GM18507 (cell line): ENCODE results near the gene HLA-DRB1.
"Not testable (repeated sequence)": the region's sequence is repeated elsewhere in the genome, so short reads cannot be mapped to it uniquely, and the experiment has no call there.

Experiments used
- DNase-seq: peaks from one replicate; pipeline ENCODE4 v3.0.0; 2011; ENCODE audit warnings: low read depth; ENCODE audit not compliant: insufficient read length; ENCODE audit errors: extremely low spot score
- FAIRE-seq: peaks from 2 replicates; lab custom pipeline; 2011; peaks lifted over from hg19 to GRCh38; lab: Jason Lieb, UNC

Gene HLA-DRB1

DNA sequence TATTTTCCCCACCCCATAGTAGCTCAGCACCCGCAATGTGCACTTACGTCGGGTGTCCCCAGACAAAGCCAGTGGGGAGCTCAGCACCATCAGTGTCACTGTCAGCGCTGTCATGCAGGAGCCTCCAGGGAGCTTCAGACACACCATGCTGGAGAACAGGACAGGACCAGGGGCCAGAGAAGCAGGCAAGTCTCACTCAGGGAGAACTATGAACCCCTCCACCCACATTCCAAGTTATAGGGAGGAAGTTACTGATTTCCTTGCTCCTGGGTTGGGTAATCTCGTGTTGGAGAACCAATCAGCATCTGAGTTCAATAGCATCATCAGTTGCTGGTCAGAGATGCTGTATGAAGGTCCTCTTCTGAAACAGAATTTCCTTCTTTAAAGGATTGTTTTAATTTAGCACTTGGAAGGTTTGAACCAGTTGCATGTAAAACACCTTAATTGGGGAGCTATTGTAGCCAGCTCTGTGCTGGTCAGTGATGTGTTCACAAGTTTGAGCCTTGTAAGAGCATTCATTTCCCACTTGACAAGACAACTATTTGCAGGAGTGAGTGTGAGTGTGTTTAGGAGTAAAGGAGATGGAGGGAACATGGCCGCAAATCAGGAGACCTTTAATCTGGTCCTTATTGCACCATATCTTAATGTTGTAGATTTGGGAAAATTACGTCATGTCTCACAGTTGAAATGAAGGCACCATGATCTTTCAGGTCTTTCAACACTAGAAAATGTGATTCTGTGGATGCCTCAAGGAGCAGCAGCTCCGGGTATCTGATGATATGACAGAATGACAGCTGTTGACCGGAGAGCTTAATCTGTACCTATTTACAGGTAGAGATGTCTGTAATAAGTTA lies at the start of gene HLA-DRB1:
TSS of gene HLA-DRB1 (minus strand) at position 253 of the 854 bp plus-strand sequence. CDS start at position 147, 106 bp downstream.
- peak; percentile 100 for FAIRE-seq
- no peak for DNase-seq

DNA sequence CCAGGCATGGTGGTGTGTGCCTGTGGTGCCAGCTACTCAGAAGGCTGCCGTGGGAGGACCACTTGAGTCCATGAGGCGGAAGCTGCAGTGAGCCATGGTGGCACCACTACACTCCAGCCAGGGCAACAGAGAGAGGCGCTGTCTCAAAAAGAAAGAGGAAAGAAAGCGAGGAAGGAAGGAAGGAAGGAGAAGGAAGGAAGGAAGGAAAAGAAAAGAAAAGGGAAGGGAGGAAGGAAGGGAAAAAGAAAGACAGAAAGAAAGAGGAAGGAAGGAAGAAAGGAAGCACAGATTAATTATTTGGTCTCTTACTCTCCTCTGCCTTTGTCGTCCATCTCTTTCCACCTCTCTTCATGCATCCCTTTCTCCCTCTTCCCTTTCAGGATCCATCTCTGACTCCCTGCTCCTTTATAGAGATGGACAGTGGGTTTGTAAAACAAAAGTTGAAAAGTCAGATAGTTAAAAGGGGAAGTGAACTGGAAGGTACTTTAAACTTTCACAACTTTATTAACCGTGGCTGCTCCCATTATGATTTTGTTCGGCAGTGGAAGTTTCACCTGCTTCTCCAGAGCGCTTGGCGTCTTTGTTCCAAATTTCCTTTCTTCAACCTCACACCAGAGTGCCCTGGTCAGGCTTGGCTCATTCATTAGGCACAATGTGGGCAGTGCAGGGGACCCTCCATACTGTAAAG lies 49.0 kb upstream of the HLA-DRB1 start:
- no peak for DNase-seq
- peak; percentile 69 for FAIRE-seq

DNA sequence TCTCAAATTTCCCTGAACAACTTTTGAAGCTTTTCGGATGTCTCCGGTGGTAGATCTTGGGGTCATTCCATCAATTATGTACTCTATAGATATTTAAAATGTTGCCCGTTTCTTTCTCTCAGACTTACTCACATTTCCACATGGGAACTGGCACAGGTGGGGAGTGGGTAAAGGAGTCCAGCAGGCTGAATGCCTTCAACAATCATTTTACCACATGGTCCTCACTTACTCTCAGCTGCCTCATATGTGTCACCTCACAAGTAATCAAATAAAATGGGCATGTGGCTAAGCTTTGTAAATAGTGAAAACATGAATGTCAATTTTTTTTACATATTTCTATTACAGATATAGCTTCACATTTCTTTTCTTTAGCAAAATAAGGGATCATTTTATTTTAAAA lies 48.2 kb upstream of the HLA-DRB1 start:
- no peak for DNase-seq
- FAIRE-seq: no peak

DNA sequence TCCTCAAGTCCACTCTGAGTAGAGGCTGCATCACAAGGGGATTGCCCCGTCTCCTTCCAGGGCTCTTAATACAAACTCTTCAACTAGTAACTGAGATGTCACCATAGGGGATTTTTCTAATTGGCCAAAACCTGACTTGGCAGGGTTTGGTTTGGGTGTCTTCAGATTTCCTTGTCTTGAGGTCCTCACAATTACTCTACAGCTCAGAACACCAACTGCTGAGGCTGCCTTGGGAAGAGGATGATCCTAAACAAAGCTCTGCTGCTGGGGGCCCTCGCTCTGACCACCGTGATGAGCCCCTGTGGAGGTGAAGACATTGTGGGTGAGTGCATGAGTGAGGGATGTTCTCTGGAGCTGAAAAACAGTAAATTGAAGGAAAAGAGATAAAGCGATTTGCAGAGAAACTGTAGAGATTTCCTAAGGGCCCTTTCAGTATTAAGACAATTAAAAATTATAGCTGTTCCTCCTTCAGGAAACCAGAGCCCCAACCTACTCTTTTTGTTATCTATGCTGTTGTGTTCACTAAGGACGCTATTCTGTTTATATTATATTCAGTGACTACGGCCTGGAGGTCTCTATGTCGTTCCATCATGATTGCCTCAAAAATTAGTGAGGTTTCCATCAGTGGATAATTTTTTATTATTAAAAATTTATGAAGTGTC lies 47.7 kb upstream of the HLA-DRB1 start, which contains the start of gene HLA-DQA1:
TSS of gene HLA-DQA1 (plus strand) at position 188 of the 662 bp plus-strand sequence. CDS start at position 241, 53 bp downstream.
- DNase-seq (peak; percentile 26), FAIRE-seq (peak; percentile 96)

DNA sequence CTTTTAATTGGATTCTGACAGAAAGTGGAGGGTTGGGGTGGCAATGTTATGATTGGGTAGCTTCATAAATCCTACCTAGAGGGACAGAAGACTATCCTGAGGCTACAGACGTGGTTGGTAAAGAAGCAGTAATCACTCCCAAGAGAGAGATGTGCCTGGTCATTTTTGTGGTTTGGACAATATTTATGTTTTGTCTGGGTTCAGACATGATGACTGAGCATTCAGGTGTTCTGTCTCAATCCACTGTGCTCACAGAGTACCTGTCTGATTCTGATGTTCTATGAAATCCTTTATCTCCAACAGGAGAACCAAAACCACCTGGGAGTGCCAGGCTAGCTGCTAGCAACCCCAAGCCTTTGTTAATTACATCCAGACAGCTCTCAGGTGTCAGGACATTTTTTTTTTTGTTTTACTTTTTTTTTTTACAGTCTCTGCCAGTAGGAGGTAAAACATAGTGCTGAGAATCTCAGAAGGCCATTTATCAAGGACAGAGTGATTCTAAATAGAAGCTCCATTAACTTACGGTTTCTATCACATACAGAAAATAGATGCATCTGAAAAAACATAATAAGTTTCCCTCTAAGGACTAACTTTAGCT lies 46.0 kb upstream of the HLA-DRB1 start:
- FAIRE-seq: peak; percentile 73
- DNase-seq: no peak

DNA sequence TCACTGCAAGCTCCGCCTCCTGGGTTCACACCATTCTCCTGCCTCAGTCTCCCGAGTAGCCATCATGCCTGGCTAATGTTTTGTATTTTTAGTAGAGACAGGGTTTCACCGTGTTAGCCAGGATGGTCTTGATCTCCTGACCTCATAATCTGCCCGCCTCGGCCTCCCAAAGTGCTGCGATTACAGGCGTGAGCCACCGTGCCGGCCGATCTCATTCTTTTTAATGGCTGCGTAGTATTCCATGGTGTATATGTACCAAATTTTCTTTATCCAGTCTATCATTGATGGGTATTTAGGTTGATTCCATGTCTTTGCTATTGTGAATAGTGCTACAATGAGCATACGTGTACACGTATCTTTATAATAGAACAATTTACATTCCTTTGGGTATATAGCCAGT lies 40.1 kb upstream of the HLA-DRB1 start:
- not testable (repeated sequence) for FAIRE-seq, DNase-seq

DNA sequence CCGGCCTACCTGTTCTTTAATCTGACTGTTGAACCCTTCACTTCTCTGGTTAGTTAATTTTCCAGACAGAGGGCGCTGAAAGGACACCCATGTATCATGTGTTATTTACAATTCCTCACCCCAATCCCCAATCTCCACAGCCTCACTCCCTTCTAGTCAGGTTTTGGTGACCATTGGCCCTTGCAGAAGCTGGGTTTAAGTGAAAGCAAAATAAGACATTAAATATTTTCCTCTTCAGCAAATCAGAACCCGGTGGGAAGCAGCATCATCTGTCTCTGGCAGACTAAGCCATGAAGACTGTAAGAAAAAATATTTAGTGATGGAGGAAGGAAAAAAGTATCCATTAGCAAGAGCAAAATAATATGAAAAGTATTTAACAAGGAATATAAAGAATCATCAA lies 38.2 kb upstream of the HLA-DRB1 start:
- DNase-seq: no peak

DNA sequence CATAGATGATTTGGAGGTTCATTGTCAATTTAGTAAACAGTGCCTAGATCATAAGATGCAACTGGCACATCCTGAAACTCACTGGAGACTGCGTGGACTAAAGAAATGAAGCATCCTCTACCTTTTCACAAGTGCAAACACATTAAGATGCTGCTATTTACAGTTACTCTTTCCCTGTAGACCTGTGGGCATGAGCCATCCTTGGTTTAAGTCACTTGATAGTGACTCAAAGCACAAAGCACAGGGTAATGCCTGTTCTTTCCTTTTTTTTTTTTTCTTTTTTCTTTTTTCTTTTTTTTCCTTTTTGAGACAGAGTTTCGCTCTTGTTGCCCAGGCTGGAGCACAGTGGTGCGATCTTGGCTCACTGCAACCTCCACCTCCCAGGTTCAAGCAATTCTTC lies 37.6 kb upstream of the HLA-DRB1 start:
- no peak for DNase-seq
- FAIRE-seq: no peak

More for the DNA sequence above, 38.2 kb upstream of the HLA-DRB1 start:
- FAIRE-seq: peak; percentile 26

DNA sequence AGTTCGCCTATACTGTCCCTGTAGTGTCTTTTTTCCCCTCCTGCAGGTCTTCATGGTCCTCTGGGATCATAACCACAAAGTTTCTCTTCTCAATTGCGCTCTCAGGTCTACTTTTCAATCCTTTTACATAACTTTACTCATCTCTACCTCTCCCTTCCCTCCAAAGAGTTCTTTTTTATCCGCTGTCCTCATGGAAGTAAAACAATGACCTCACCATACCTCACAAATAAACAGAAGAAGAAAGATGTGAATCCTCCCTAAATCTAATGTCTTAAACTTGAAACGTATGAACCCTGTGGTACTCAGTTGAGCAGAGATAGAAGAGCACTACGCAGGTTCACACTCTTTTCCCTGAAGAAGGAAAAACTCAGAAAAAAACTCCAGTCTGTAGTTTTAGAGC lies 35.5 kb upstream of the HLA-DRB1 start:
- DNase-seq (no peak), FAIRE-seq (peak; percentile 76)

DNA sequence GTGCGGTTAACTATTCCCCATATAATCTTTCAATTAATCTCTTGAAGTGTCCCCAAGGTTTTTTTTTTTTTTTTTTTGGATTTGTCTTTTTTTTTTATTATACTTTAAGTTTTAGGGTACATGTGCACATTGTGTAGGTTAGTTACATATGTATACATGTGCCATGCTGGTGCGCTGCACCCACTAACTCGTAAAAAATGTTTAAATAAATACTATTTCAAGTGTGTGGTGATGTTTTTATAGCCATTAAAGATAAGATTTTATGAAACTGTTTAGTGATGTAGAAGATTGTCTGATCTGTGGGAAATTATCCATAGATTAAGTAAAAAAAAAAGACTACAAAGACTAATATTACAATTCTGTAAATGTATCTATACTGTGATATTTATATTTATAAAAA lies 34.9 kb upstream of the HLA-DRB1 start:
- DNase-seq: no peak
- FAIRE-seq: no peak

DNA sequence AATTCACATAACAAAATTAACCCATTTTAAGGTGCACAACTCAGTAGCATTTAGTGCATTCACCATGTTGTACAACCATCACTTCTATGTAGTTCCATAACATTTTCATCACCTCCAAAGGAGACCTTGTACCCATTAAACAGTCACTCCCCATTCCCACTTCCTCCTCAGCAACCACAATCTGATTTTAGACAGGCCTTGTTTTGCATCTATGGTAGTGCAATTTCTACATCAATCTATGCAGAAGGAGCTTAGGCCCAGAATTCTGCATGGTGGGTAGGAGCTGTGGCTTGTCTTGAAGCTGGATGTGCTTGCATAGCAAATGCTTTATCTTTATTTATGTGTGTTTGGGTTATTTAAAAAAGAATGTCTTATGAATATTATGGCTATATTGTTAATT lies 34.0 kb upstream of the HLA-DRB1 start:
- FAIRE-seq (peak; percentile 85), DNase-seq (no peak)

DNA sequence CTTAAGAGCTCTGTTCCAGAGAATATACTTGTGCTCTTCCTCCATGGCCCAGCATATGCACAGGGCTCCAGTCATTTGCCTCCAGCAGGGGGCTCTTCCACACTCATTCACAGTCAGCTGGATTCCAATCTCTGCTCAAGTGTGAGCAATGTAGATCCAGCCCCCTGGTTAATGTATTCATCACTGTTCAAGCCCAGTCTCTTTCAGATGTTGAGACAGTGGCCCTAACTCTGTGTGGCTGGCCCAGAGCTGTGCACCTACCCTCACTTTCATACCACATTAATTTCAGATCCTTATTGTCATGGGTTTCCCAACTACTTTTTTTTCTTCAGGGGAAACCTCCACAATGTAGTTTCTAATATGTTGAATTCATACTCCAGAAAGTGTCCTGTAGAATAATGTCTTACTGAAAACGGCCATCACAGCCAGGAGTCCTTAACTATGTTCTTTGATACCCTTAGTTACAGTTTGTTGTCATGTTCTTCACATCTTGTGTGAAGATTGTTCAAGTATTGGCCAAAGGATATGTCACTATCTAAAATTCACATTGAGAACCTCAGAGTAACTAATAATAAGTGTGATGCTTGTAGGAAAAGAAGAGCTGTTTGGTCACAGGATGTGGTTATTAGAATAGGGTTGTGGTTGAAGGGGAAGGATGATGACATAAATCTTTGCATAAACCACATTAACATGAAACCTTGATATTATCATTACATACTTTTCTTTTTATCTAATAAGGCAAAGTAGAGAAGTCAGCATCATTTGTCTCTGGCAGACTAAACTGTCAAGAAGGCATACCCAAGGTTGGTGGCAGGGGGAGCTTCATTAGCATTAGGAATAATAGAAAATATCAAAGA lies 33.1 kb upstream of the HLA-DRB1 start:
- peak; percentile 20 for DNase-seq
- peak; percentile 98 for FAIRE-seq

DNA sequence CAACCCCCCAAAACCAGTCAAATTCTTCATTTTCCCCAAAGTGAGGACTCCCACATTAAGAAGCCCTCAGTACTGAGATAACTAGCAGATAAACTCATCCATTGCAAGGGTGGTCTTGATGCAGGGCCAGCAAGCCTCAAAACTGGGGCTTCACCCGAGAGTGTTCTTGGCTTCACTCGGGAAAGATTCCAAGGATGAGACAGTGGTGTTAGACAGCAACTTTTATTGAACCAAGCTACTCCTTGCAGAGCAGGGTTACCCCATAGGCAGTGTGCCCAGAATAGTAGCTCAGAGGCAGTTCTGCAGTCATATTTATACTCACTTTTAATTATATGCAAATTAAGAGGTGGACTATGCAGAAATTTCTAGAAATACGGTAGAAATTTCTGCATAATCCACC lies 31.7 kb upstream of the HLA-DRB1 start:
- DNase-seq: no peak
- no peak for FAIRE-seq

DNA sequence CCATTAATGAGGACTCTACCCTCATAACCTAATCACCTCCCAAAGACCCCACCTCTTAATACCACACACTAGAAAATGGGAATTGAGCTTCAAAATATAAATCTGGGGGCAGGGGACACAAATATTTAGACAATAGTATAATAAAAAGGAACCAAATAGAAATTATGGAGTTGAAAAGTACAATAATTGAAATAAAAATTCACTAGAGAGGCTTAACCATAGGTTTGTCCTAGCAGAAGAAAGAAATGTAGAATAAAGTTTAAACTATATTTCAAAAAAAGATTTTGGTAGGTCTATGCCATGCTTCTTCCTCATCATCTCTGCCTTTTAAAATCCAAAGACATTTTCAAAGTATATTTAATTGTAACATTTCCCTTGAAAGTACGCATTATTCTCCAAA lies 28.1 kb upstream of the HLA-DRB1 start:
- FAIRE-seq (no peak), DNase-seq (no peak)

DNA sequence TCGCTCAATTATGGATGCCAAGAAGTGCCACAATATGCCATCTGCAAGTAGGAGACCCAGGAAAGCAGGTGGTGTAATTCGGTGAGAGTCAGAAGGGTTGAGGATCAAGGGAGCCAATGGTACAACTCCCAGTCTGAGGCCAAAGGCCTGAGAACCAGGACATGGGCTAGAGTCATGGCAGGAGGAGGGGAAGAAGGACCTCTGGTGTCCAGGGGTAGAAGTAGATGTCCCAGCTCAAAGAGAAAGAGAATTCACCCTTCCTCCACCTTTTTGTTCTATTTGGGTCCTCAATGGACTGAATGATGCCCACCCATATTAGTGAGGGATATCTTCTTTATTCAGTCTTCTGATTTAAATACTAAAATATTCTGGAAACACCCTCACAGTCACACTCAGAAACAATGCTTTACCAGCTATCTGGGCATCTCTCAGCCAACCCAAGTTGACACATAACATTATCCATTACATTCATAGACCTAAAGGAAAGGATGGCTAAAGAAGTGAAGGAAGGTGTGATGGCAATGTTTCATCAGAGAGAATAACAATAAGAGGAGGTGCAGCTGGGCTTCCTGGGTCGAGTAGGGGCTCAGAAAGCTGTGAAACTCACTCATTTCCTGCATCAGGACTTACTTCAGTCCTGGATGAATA lies 26.4 kb upstream of the HLA-DRB1 start:
- no peak for FAIRE-seq
- no peak for DNase-seq

DNA sequence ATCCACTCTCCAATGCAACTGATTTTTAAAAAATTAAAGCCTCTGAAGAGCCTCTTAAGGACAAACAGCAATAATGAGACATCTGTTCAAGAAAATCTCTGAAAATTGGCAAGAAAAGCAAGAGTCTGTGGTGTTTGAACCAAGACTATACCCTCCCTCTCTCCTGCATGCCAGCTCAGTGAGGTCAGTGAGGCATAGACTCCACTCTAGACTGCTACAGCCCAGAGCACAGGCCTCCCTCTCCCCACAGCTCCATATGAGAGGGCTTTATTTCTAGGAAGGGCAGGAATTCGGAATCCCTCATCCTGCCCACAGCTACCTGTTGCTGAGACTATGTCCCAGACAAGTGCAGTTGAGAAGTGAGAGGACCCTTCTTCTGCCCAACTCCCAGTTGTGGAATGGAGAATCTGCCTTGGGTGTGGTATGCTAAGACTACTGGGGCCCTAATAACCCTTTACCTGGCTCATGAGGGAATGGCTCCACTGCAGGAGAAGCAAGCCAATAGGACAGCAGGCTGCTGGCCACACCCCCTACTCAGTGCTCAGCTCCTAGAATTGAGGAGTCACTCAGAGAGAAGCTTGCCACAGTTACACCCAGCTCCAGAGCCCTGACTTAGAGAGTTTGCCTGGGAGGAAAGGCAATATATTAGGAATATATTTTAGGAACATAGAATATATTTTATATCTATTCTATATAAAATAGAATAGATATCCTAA lies 24.9 kb upstream of the HLA-DRB1 start:
- DNase-seq (no peak), FAIRE-seq (no peak)

DNA sequence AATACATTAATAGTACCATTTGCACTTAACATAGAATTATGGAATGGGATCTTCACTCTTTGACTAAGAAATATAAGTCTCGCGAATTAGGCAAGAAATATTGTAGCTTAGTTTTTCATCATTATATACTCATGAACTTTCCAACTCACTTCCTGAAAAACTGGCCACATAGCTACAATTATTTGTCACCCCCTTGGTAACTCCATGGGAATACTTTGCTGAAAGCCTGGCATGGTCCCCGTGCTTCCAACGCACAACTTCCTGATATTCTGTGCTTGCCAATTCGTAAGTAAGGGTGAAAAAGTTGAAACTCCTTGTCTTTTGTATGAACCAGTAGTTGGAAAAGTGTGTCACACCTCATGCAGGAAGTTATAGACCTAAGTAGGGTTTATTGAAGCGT lies 23.8 kb upstream of the HLA-DRB1 start:
- FAIRE-seq (no peak), DNase-seq (no peak)
